ENCODE data around the gene FBF1. TPM values are rescaled to one million over a fixed set of nuclear protein-coding genes. Genes with fewer than 3 reads are reported as not detected.

Gene FBF1
- total RNA-seq, 4 donors from 2014 or later: 41.7 to 49.7 (median 43.4) TPM

DNA sequence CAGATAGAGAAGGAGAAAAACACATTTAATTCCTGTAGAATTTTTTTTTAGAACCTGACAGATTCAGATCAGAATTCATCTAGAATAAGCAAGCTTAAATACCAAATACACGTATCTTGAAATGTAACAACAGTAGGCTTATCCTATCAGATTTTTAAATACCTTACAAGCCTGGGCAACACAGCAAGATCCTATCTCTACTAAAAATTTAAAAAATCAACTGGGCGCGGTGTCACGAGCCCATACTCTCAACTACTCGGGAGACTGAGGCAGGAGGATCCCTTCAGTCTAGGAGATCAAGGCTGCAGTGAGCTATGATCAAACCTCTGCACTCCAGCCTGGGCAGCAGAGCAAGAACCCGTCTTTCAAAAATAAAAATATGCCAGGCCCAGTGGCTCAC lies 24.6 kb upstream of the FBF1 start:
- intact Hi-C loops (cut with DNase I): no loop called here
- H3K36me3 ChIP-seq: no peaks in the 10 kb centered on the region
- no peaks in the 10 kb centered on the region for H3K4me1 ChIP-seq
- TF ChIP-seq POLR2A (IDR thresholded peaks at IDR 0.05): no peak
- TF ChIP-seq, protein P1, sequence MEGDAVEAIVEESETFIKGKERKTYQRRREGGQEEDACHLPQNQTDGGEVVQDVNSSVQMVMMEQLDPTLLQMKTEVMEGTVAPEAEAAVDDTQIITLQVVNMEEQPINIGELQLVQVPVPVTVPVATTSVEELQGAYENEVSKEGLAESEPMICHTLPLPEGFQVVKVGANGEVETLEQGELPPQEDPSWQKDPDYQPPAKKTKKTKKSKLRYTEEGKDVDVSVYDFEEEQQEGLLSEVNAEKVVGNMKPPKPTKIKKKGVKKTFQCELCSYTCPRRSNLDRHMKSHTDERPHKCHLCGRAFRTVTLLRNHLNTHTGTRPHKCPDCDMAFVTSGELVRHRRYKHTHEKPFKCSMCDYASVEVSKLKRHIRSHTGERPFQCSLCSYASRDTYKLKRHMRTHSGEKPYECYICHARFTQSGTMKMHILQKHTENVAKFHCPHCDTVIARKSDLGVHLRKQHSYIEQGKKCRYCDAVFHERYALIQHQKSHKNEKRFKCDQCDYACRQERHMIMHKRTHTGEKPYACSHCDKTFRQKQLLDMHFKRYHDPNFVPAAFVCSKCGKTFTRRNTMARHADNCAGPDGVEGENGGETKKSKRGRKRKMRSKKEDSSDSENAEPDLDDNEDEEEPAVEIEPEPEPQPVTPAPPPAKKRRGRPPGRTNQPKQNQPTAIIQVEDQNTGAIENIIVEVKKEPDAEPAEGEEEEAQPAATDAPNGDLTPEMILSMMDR (IDR thresholded peaks at IDR 0.05): no peak
- DNase-seq: no peak
- WGBS, 2 donors: 98 to 99% methylated on average over 6 of the region's 6 CpGs
- no peaks in the 10 kb centered on the region for H3K9me3 ChIP-seq
- no peak overlapping the region for H3K4me3 ChIP-seq (replicated peaks in 1 of 3)
- no peak overlapping the region for H3K27ac ChIP-seq
- no peaks in the 10 kb centered on the region for H3K27me3 ChIP-seq

DNA sequence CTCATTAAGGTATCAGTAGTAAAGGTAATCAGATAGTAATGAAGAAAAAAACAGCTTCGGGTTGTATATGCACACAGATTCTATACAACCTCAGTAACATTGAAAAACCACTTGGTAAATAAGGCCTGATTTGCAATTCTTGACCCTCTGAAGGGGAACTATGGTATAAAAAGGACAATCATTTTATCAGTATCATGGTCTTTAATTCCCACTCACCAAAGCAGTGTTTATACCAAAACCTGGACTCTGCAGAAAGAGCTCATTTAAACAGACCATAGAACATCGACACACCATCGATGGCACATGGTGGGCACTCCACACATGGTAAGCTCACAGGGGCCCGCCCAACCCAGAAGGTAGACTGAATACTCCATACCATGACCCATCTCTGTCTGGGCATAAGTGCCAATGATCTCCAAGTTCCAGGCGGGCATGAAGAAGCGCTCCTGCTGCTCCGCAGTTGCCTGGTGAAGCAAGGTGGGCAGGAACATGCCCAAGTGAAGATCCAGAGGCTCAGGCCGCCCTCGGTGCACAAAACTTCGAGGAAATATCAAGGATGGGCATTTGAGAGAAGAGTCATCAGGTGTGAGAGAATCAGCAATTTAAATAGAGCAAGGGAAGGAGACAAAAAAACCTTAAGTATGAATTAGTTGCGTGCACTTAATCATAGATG lies 19.1 kb upstream of the FBF1 start:
- no peak for TF ChIP-seq POLR2A (IDR thresholded peaks at IDR 0.05)
- TF ChIP-seq, protein P1 (IDR thresholded peaks at IDR 0.05): no peak
- H3K27me3 ChIP-seq: no peaks in the 10 kb centered on the region
- H3K27ac ChIP-seq: no peak overlapping the region
- H3K36me3 ChIP-seq: peaks cover 9 to 15% of the 10 kb centered on the region in 2 donors
- DNase-seq: no peak
- WGBS, 2 donors: 94 to 97% methylated on average over 11 of the region's 11 CpGs
- no peaks in the 10 kb centered on the region for H3K4me1 ChIP-seq
- H3K4me3 ChIP-seq (replicated peaks in 1 of 3): no peak overlapping the region
- H3K9me3 ChIP-seq: no peaks in the 10 kb centered on the region
- intact Hi-C loops (cut with DNase I): no loop called here

DNA sequence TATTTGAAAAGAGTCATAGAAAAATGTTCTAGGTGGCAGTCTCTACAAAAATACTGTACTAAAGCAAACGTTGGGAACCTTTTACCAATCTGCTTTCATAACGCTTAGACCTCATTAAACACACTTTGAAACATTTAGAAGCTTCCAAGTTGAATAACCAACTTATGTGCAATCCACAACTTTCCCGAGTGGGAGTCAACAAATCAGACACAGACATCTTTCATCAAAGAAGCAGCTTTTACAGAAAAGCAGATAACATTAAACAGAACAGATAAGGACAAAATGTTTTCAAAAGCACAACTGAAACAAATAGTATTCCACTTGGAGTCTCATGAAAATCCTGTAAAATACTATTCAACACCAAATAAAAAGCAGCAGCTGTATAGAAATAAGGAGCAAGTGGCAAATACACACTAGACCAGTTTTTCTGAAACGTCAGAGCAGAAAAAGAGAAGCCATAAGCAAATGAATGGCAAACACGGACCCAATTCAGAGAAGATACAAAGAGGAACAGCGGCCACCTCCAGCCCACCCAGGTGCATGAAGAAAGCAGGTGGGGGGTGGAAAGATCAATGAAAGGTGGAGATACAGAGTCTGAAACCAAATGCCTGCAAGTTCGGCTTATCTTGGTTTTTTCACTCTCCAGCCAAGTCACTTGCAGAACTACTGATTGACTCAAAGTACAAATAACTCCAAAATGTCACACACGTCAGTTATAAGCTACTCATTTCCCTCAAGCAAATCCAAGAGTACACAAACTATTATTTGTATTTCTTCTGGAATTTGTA lies 18.4 kb upstream of the FBF1 start:
- intact Hi-C loops (cut with DNase I): no loop called here
- H3K4me1 ChIP-seq: no peaks in the 10 kb centered on the region
- WGBS, 2 donors: 77 to 79% methylated on average over 8 of the region's 8 CpGs
- H3K36me3 ChIP-seq: peaks cover 13 to 19% of the 10 kb centered on the region in 2 donors
- no peaks in the 10 kb centered on the region for H3K27me3 ChIP-seq
- no peak overlapping the region for H3K27ac ChIP-seq
- H3K9me3 ChIP-seq: no peaks in the 10 kb centered on the region
- H3K4me3 ChIP-seq (replicated peaks in 1 of 3): no peak overlapping the region
- no peak for TF ChIP-seq POLR2A (IDR thresholded peaks at IDR 0.05)
- TF ChIP-seq, protein P1 (IDR thresholded peaks at IDR 0.05): no peak
- DNase-seq: no peak

DNA sequence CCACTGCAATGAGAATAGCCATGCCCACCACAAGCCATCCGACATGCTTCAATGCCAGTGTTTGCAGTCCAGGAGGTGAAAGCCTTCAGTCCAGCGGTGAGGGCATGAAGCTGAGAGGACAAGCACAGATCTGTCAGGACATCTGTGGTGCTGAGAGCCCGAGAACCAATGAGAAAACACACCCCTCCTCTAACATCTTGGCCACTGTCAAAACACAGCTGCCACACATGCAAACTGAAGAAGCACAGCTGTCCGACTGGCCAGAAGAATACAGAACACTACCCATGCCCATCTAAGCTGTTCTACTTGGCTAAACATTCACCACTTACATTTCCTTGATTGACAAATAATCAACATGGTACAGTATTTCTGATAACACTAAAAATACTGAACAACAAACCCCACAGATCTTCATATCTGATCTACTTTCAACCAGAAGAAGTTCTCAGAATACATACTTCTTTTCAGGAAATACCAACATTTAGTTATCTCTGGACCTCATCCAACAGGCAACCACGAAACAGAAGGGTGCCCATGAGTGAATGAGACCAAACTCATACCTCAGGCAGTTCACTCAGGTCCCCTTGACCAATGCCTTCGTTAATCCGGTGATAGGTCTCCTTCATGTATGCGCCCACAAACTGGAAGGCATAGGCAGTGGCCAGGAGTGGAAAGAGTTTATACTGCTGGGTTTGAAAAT lies 10.2 kb upstream of the FBF1 start:
- no peaks in the 10 kb centered on the region for H3K27me3 ChIP-seq
- no peak for TF ChIP-seq POLR2A (IDR thresholded peaks at IDR 0.05)
- H3K27ac ChIP-seq: no peak overlapping the region
- no peaks in the 10 kb centered on the region for H3K4me1 ChIP-seq
- H3K4me3 ChIP-seq (replicated peaks in 1 of 3): no peak overlapping the region
- DNase-seq: no peak
- no peaks in the 10 kb centered on the region for H3K9me3 ChIP-seq
- peaks cover 87 to 91% of the 10 kb centered on the region in 2 donors for H3K36me3 ChIP-seq
- intact Hi-C loops (cut with DNase I): no loop called here
- 92 to 94% methylated on average over 8 of the region's 8 CpGs for WGBS, 2 donors

DNA sequence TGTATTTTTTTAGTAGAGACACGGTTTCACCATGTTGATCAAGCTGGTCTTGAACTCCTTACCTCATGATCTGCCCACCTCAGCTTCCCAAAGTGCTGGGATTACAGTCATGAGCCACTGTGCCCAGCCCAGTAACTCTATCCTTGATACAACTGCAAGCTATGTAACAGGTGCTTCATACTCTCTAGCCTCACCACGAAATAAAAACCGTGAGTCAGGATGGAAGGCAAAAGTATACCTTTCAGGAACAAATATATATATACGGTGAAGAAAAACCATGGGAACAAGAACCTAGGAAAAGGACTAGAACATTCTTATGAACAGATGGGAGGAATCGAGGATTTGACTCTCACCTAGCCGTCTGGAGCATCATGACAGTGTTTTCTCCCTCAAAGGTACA lies 9.6 kb upstream of the FBF1 start:
- 94 to 96% methylated on average over 6 of the region's 6 CpGs for WGBS, 2 donors
- Histone ChIP-seq H3K36me3 (peaks cover 85 to 87% of the 10 kb centered on the region in 2 donors), H3K27me3 (no peaks in the 10 kb centered on the region), H3K4me1 (no peaks in the 10 kb centered on the region), H3K9me3 (no peaks in the 10 kb centered on the region), H3K4me3 (replicated peaks in 1 of 3) (no peak overlapping the region), H3K27ac (no peak overlapping the region)
- TF ChIP-seq, protein P1 (IDR thresholded peaks at IDR 0.05): no peak
- no peak for TF ChIP-seq POLR2A (IDR thresholded peaks at IDR 0.05)
- no peak for DNase-seq
- intact Hi-C loops (cut with DNase I): no loop called here

Measured in thyroid gland (tissue), 4 donors.